Spleen (tissue), 7 donors: ENCODE measurements around the gene PKP4.

Experiments
- POLR2AphosphoS5 ChIP-seq, 3 donors: sonication (generic); formaldehyde crosslinking; IDR thresholded peaks; one replicate each; pipeline ENCODE4 v1.5.1; 2017; ENCODE audit warnings: antibody characterized with exemption in 3 of 3
- TF ChIP-seq, protein P1 (sequence below), 11 experiments: fragments of 200-600 bp in 7 of 11; fragments of 450-650 bp in 4 of 11; sonication (generic) in 4 of 11; IDR thresholded peaks in 8 of 11; conservative IDR thresholded peaks in 3 of 11; 1 replicate in 7 of 11; 2 replicates in 4 of 11; pipeline versions ENCODE4 v1.4.0 to v1.8.0; 2016 to 2021; ENCODE audit warnings: antibody characterized with exemption in 11 of 11, inconsistent platforms in 4 of 11, mild to moderate bottlenecking in 1 of 11
- donor health status: DM: no; HTN: no; CAD: no; lungs with moderate emphysema.
- donor health status: DM: no; HTN: no; CAD: no.
- donor health status: DM: no; HTN: no; CAD: no.

DNA sequence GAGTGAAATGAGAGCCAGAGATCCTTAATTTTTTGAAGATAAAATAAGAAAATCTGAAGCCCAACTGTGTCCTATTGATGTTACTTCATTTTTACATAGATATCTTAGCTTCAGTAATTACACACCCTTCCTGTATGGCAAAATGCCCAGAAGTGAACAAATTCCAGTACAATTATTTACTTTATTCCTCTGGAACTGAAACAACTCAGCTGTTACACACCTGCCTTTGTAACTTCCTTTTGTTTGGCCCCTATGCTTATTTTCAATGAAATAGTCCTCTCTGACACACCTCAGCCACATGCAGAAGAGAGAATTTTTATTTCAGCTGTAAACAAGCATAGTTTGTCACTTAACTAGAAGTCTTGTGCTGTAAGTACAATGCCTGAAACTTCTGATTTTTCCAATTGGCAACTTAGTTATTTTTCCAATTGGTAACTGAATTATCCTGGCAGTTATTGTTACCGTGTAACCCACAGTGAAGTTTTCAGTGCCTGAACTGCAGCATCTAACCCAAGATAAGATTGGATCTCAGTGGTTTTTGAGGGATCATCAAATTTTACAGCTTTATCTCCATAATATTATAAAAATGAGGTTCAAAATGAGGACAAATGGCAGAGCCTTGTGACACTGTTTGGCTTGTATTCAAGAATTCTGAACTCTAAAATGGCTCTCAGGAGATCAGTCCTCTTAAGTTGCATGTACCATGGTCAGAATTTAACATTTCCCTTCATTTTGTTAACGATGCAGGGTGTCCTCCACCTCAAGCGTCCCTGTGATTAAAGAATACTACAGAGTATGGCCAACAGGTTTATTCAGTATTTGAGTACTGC lies 82.6 kb downstream of the PKP4 start:
- TF ChIP-seq POLR2AphosphoS5 (IDR thresholded peaks at IDR 0.05), result no peak
- TF ChIP-seq, protein P1, sequence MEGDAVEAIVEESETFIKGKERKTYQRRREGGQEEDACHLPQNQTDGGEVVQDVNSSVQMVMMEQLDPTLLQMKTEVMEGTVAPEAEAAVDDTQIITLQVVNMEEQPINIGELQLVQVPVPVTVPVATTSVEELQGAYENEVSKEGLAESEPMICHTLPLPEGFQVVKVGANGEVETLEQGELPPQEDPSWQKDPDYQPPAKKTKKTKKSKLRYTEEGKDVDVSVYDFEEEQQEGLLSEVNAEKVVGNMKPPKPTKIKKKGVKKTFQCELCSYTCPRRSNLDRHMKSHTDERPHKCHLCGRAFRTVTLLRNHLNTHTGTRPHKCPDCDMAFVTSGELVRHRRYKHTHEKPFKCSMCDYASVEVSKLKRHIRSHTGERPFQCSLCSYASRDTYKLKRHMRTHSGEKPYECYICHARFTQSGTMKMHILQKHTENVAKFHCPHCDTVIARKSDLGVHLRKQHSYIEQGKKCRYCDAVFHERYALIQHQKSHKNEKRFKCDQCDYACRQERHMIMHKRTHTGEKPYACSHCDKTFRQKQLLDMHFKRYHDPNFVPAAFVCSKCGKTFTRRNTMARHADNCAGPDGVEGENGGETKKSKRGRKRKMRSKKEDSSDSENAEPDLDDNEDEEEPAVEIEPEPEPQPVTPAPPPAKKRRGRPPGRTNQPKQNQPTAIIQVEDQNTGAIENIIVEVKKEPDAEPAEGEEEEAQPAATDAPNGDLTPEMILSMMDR (IDR thresholded peaks at IDR 0.05 in 8 of 11, conservative IDR thresholded peaks at IDR 0.05 in 3 of 11), result no peak
